Activated T-cell treated with anti-CD3 and anti-CD28 coated beads, Interleukin-2, amount 50 U/mL, for 1 hour (primary cell): ENCODE results near the gene CALU.

Source experiments
- DNase-seq: peaks from one replicate; pipeline ENCODE4 v3.0.0-alpha.2; 2020

The CALU gene

GRCh38 chr7:128790315-128791041 is 51.3 kb downstream of the CALU start:
- no peak for DNase-seq

DNA sequence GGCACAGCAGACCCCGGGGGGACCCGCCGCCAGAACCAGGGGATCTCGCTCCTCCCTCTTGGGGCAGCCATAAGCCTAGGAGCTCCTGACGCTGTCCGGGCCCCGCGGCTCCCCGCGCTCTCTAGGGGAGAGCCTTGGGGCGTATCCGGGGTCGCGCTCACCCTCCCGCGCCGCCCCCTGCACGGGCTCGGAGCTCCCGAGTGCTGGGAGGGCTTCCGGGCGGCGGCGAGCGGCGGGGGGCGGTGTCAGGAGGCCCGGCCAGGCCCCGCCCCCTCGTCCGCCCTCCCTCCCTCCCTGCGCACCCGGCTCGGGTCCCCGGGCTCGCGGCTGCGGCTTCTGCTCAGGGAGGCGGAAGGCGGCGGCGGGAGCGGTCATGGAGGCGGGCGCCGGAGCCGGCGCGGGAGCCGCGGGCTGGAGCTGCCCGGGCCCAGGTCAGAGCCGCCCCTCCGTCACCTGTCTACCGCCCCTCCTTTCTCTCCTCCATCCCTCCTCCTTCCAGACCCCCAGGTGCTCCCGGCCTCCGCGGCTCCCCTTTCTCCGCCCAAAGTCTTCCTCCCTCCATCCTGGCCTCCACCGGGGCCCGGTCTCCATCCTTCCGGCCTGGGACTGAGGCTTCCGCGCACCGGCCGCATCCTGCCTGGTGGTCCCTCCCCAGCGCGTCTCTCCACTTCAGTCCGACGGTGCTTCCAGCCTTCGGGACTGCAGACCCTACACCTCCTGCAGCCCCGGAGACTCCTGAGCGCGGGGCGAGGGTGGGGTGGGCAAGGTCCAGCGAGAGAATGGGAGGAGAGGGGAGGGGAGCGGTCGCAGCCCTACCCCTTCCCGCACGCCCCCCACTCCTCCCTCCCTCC is 52.2 kb downstream of the CALU start, which contains the start of gene CCDC136:
Gene CCDC136, plus strand, starts transcription at position 848 of the 851 bp plus-strand sequence. CDS start 444 bp downstream, outside the sequence.
- peak; percentile 80 for DNase-seq

GRCh38 chr7:128791972-128792327 is 52.8 kb downstream of the CALU start:
- no peak for DNase-seq

DNA sequence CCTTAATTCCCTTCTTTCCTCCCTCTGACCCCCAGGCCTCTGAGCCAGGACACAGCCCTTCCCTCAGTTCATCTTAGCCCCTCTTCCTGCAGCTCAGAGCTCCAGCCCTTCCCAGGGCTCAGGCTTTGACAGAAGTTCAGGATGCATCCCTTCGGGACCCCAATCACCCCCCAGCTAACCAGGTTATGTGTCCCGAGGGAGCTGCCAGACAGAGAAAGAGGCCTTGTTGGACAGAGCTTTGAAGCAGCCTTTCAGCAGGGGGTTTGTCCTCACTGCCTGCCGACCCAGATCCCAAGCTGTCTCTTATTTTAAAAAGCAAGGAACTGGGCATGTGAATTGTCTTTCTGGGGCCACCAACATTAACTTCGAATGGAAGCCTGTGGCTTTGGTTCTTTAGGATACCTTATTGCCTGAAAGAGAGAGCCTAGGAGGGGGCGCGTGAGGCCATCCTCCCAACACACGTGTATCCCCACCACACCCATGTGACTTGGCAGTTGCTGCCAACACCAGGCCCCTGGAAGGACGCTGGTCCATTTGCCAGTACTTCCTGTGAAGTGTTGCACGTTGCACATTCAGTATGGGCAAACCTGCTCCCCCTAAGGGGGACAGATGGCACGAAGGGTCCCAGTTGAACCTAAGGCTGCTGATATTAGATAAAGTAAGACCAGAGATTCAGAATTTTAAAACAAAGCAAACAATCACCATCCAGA is 53.5 kb downstream of the CALU start:
- no peak for DNase-seq

- no peak for DNase-seq
Measured at GRCh38 chr7:128793181-128793547, 54.0 kb downstream of the CALU start.

- DNase-seq, result no peak
Measured at GRCh38 chr7:128794020-128794419, 54.9 kb downstream of the CALU start.

DNA sequence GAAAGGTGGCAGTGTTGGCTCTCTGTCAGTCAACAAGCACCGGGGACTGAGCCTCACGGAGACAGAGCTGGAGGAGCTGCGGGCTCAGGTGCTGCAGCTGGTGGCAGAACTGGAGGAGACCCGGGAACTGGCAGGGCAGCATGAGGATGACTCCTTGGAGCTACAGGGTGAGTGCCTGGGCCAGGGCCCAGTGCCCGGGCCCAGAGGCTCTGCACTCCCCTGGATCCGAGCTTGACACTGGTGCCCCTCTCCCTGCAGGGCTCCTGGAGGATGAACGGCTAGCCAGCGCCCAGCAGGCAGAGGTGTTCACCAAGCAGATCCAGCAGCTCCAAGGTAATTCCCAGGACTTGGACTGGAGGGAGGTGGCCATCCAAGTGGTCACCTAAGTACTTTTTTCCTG is 55.3 kb downstream of the CALU start:
- DNase-seq, result no peak

DNA sequence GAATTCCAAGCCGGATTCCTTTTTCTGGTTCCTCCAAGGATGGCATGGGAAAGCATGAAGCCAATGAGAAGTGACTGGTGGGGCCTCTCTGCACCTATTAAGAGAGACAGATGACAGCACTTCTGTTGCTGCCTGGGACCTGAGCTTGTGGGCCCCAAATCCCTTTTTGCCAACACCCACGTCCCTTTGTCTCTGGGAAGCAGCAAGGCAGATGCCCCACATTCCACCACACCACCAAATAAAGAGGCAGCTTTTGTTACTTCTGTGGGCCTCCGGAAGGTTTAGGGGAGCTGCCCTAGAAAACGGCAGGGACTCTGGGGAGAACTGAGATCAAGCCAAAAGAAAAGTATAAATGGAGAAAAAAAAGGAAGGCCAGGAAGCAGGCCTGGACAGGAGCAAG is 56.0 kb downstream of the CALU start:
- DNase-seq, result no peak

GRCh38 chr7:128796327-128796726 is 57.2 kb downstream of the CALU start:
- no peak for DNase-seq

- DNase-seq, result no peak
Measured at GRCh38 chr7:128799451-128799850, 60.3 kb downstream of the CALU start.

DNA sequence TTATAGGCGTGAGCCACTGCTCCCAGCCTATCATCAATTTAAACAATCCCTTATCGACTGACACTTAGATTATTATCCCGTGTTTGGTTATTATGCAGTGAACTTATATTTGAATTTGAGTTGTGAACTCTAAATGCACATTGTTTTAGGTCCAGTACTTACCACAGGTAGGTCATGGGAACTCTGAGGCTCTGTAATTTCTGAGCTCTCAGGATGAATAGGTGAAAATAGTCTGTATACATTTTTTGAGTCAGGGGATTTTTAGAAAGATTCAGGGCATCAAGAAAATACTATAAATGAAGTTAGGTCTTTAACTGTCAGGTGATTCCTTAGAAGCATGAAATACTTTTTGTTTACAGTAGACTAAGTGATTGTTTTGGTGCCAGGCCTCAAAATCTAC is 61.4 kb downstream of the CALU start:
- no peak for DNase-seq

DNA sequence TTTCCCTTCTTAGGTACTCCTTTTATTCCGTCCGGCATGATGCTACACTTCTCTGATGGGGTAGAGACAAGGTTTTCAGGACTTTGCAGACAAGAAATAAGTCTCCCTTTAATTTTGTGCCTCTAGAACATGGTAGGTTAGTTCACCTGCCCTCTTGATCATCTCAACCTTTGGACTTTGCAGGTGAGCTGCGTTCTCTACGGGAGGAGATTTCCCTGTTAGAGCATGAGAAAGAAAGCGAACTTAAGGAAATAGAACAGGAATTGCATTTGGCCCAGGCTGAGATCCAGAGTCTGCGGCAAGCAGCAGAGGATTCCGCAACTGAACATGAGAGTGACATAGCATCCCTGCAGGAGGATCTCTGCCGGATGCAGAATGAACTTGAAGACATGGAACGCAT is 61.8 kb downstream of the CALU start:
- no peak for DNase-seq

DNA sequence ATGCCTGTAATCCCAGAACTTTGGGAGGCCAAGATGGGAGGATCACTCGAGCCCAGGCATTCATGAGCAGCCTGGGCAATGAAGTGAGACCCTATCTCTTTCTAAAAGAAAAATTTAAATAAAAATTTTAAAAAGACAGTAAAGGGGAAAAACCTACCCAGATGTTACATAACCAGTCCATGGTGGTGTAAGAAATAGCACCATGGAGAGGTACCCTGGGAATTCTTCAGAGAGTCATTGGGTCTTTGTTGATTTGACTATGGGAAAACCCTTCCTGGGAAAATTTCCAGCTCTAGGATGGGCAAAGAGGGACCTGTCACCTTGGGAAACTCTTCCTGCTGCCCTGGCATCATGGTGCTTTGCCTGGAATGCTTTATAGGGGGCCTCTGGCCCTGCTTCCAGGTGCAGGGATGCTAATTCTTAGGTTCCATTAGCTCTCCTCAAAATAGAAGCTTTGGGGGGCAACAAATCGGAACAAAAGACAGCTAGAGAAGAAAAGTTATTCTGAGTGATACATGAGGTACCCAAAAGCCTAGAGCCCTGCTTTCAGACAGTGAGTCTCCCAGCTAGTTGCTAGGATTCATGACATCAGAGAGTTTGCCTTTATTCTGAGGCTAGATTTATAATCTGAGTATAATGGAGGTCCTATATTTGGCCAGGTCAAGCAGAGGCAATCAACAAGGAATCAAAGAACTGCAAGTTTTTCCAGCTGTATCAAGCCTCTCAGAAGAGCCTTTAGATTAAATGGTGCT is 62.7 kb downstream of the CALU start:
- DNase-seq, result no peak

GRCh38 chr7:128804484-128804883 is 65.3 kb downstream of the CALU start:
- DNase-seq, result no peak

DNA sequence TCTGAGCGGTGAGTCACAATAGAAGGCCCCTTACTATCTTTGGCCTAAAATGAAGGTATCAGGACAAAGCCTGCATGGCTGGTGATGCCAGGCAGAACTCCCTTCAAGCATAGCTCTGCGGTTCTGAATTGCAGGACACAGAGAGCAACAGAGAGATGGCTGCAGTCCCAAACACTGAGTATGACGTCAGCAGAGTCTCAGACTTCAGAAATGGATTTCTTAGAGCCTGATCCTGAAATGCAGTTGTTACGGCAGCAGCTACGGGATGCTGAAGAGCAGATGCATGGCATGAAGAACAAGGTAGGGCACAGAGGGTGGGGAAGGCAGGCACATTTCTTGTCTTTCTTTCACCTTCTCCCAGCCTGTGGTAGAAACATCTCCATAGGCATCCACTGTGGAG is 66.1 kb downstream of the CALU start:
- no peak for DNase-seq

GRCh38 chr7:128807191-128807590 is 68.0 kb downstream of the CALU start:
- no peak for DNase-seq

DNA sequence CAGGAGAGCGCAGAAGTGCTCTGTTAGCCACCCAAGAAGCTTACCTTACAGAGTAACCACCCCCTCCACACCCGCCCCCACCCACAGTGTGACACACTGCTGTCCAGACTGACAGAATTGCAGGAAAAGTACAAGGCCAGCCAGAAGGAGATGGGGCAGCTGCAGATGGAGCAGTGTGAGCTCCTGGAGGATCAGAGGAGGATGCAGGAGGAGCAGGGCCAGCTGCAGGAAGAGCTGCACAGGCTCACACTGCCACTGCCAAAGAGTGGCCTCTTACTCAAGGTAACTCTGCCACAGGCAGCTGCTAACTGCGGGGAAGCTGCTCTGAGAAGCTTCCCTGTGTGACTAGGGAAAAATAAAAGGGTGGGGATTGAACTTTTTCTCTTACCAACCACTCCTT is 70.2 kb downstream of the CALU start:
- no peak for DNase-seq

- no peak for DNase-seq
Measured at GRCh38 chr7:128810473-128810872, 71.3 kb downstream of the CALU start.

DNA sequence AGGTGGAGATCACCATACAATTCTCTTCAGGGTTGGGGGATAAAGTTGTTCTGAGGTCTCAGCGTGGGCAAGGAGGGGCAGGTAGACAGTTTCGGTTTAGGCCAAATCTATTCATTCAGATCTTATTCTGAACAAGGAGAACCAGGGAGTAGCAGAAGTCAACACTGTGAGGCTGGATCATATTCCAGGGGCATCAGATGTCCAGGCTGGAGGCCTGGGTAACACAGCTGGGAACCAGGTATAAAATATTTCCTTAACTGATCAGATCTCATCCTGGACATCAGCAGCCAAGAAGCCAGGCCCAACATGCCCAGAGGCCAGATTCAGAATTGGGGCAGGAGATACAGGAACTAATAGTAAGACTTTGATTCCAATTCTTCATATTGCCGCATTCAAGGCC is 71.8 kb downstream of the CALU start:
- no peak for DNase-seq

GRCh38 chr7:128811631-128812430 is 72.7 kb downstream of the CALU start:
- no peak for DNase-seq

- no peak for DNase-seq
Measured at GRCh38 chr7:128812514-128813168, 73.5 kb downstream of the CALU start.

GRCh38 chr7:128814499-128814898 is 75.3 kb downstream of the CALU start:
- DNase-seq, result no peak
